ENCODE data around the gene PMM2.
A peak's percentile ranks its signal among the peaks of the same experiment; 100 is the strongest.

PMM2 gene

GRCh38 chr16:8861563-8862308, 64.1 kb downstream of the PMM2 start:
- no peak for DNase-seq (ENCODE audit: low spot score)
- POLR2A ChIA-PET (ENCODE audit: low non-redundant PET), result no interaction called here
- TF ChIP-seq CTCF (conservative IDR thresholded peaks at IDR 0.05; ENCODE audit: low read depth), result no peak
- CTCF ChIA-PET, result interaction anchor here (0.6 kb wide), 1 partner anchor 8 kb away, joined by 3 read pairs; no protein-coding TSS in a partner anchor
- H3K27ac ChIP-seq, result peak overlapping the region; percentile 58

DNA sequence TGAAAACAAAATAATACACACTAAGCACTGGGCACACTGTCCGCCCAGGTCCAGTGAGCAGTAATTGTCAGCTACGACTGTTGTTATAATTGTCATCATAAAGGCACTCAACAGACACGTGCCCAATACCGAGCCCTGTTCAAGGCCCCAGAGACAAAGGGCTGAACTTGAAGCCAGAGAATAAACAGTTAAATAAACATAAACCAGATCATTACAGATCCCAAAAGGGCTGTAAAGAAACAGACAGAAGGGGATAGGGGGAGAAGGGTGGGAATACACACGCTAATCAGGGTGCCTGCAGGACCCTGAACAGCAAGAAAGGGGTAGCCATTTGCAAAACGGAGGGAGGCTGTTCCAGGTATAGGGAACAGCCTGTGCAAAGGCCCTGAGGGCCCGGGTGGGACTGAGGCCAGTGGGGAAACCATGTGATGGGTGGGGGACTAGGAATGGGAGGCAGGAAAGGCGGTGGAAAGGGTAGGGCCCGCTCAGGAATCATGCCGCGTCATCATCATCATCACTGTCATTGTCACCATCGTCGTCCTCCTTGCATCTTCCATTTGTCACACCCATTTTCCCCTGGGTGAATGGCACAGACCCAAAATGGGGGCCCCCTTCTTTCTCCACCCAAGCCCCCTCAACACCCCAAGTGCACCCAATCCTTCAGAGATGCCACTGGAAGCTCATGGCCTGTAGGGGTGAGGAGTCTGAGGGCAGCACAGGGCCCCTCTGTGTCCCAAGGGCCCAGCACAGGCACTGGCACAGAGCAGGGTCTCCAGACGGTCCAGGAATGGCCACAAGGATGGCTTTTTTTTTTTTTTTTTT, 64.9 kb downstream of the PMM2 start:
- no peak for TF ChIP-seq CTCF (conservative IDR thresholded peaks at IDR 0.05; ENCODE audit: low read depth)
- peak overlapping the region; percentile 92 for H3K27ac ChIP-seq
- CTCF ChIA-PET, result interaction anchor here (0.6 kb wide), 1 partner anchor 9 kb away, joined by 3 read pairs; no protein-coding TSS in a partner anchor
- POLR2A ChIA-PET (ENCODE audit: low non-redundant PET), result no interaction called here
- DNase-seq (ENCODE audit: low spot score), result no peak

GRCh38 chr16:8863594-8864424, 66.2 kb downstream of the PMM2 start:
- POLR2A ChIA-PET (ENCODE audit: low non-redundant PET), result interaction anchor here (1.0 kb wide), 1 partner anchor 9 kb away, joined by 3 read pairs; no protein-coding TSS in a partner anchor
- peak overlapping the region; percentile 92 for H3K27ac ChIP-seq
- TF ChIP-seq CTCF (conservative IDR thresholded peaks at IDR 0.05; ENCODE audit: low read depth), result no peak
- CTCF ChIA-PET, result interaction anchor here (0.9 to 1.0 kb wide), 2 partner anchors 16 to 17 kb away, joined by 3 read pairs; no protein-coding TSS in a partner anchor
- DNase-seq (ENCODE audit: low spot score), result no peak

DNA sequence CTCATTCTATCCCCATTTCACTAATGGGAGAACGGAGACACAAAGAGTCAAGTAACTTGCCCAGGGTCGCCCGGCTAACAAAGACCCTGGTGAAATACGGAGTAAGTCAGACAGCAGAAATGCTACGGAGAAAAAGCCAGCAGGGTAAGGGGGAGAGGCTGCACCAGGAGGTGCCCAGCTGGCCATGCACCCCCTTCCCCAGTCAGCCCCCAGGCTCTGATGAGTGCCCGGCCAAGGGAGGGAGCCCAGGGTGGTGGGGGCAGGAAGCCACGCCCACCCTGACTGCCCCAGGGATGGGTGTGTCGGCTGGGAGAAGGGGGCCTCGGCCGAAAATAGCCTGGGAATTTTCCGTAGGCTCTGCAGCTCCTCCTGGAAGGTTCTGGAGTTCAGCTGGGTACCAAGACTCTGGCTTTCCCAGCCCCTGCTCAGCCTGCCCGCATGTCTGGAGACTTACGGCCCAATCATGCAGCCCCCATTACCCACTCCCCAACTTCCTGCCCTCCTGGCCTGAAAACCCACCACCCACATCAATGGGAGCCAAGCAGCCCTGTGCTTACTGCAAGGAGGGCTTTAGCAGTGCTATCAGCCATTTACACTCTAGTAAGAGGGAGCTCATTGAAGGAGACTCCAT, 67.0 kb downstream of the PMM2 start:
- no peak for DNase-seq (ENCODE audit: low spot score)
- TF ChIP-seq CTCF (conservative IDR thresholded peaks at IDR 0.05; ENCODE audit: low read depth), result no peak
- POLR2A ChIA-PET (ENCODE audit: low non-redundant PET), result interaction anchor here (1.0 kb wide), 1 partner anchor 10 kb away, joined by 3 read pairs; no protein-coding TSS in a partner anchor
- H3K27ac ChIP-seq, result peak overlapping the region; percentile 92
- CTCF ChIA-PET, result interaction anchor here (1.0 kb wide), 1 partner anchor 15 kb away, joined by 3 read pairs; no protein-coding TSS in a partner anchor

- no peak for TF ChIP-seq CTCF (conservative IDR thresholded peaks at IDR 0.05; ENCODE audit: low read depth)
- H3K27ac ChIP-seq, result peak overlapping the region; percentile 92
- ChIA-PET CTCF (no interaction called here), POLR2A (ENCODE audit: low non-redundant PET) (no interaction called here)
- DNase-seq (ENCODE audit: low spot score), result no peak
These were observed 67.7 kb downstream of the PMM2 start for GRCh38 chr16:8865145-8865882.

All from RWPE1 (cell line).